A549 (cell line): ENCODE results near the gene HLCS. TPM values are rescaled to one million over a fixed set of nuclear protein-coding genes. Genes with fewer than 3 reads are reported as not detected.

ENCODE experiments used
- ATAC-seq, 2 experiments: fragments of 200-7000 bp in 1 of 2; fragments of >200 bp in 1 of 2; cut with Nextera tagmentation in 1 of 2; cut with Tn5 transposase in 1 of 2; 3 replicates each; pipeline versions ENCODE4 v1.8.0 to v1.9.1; 2018 to 2020; ENCODE audit warnings: mild to moderate bottlenecking in 1 of 2, moderate library complexity in 1 of 2
- CTCF ChIA-PET: fragments of 300-600 bp; sonication (Branson Sonifier 250); formaldehyde crosslinking; extraction: SDS; loops from one replicate; lab custom pipeline; 2021; ENCODE audit warnings: antibody characterized with exemption, inconsistent platforms; lab: Yijun Ruan, JAX
- POLR2A ChIA-PET: fragments of 350-600 bp; formaldehyde crosslinking; extraction: SDS; loops from one replicate; lab custom pipeline; 2021; ENCODE audit warnings: antibody characterized with exemption, inconsistent platforms; lab: Yijun Ruan, JAX
- DNase-seq, 2 experiments: peaks; one replicate each; pipeline versions ENCODE4 v3.0.0 to v3.0.0-alpha.2; 2011 to 2016; ENCODE audit warnings: low read depth in 1 of 2, low spot score in 1 of 2
- FAIRE-seq: peaks from 2 replicates; lab custom pipeline; 2011; peaks lifted over from hg19 to GRCh38; lab: Jason Lieb, UNC
- H3K27ac ChIP-seq, 2 experiments: fragments of >200 bp; sonication (Bioruptor Twin); formaldehyde crosslinking; 3 replicates each; pipeline ENCODE4 v1.5.1; 2016 to 2017
- H3K4me1 ChIP-seq: fragments of >200 bp; sonication (Bioruptor Twin); formaldehyde crosslinking; 3 replicates; pipeline ENCODE4 v1.6.1; 2016
- H3K4me2 ChIP-seq: fragments of >200 bp; sonication (Bioruptor Twin); formaldehyde crosslinking; 3 replicates; pipeline ENCODE4 v1.6.1; 2016
- H3K4me3 ChIP-seq: fragments of >200 bp; sonication (Bioruptor Twin); formaldehyde crosslinking; 3 replicates; pipeline ENCODE4 v1.5.1; 2016
- H3K9me3 ChIP-seq: fragments of >200 bp; sonication (Bioruptor Twin); formaldehyde crosslinking; 3 replicates; pipeline ENCODE4 v1.6.1; 2016
- BHLHE40 ChIP-seq: IDR thresholded peaks from 2 replicates; pipeline ENCODE4 v1.6.1; 2012; ENCODE audit warnings: low read depth, low read length, inconsistent platforms
- CHD2 ChIP-seq: fragments of 150-350 bp; IDR thresholded peaks from 2 replicates; pipeline ENCODE4 v1.6.1; 2014; ENCODE audit warnings: low read length; ENCODE audit not compliant: partially characterized antibody
- FOSB ChIP-seq: fragments of 250-450 bp; sonication (Bioruptor Pico); IDR thresholded peaks from 2 replicates; pipeline ENCODE4 v1.5.0; 2020; ENCODE audit warnings: mild to moderate bottlenecking, moderate library complexity
- FOXS1 ChIP-seq: fragments of 250-450 bp; sonication (Bioruptor Pico); IDR thresholded peaks from 2 replicates; pipeline ENCODE4 v1.5.0; 2020; ENCODE audit warnings: mild to moderate bottlenecking, moderate library complexity
- GATA3 ChIP-seq: IDR thresholded peaks from 2 replicates; pipeline ENCODE4 v1.6.1; 2012; ENCODE audit warnings: borderline replicate concordance
- HDAC2 ChIP-seq: fragments of 200-600 bp; sonication (generic); IDR thresholded peaks from 2 replicates; pipeline ENCODE4 v1.6.1; 2016
- HEYL ChIP-seq: fragments of 250-450 bp; sonication (Bioruptor Pico); IDR thresholded peaks from 2 replicates; pipeline ENCODE4 v1.8.0; 2021; ENCODE audit warnings: mild to moderate bottlenecking, moderate library complexity
- HOXA7 ChIP-seq: fragments of 250-450 bp; sonication (Bioruptor Pico); IDR thresholded peaks from 2 replicates; pipeline ENCODE4 v1.5.0; 2020; ENCODE audit warnings: mild to moderate bottlenecking, moderate library complexity
- HOXB13 ChIP-seq: fragments of 250-450 bp; sonication (Bioruptor Pico); IDR thresholded peaks from 2 replicates; pipeline ENCODE4 v1.5.0; 2020; ENCODE audit warnings: low read depth, mild to moderate bottlenecking, moderate library complexity
- JUN ChIP-seq, 2 experiments: fragments of >200 bp; sonication (Bioruptor Twin); formaldehyde crosslinking; IDR thresholded peaks; 2 replicates in 1 of 2; 3 replicates in 1 of 2; pipeline ENCODE4 v1.6.1; 2016 to 2017
- KDM1A ChIP-seq: fragments of 200-600 bp; sonication (generic); IDR thresholded peaks from 2 replicates; pipeline ENCODE4 v1.6.1; 2016; ENCODE audit warnings: low read depth, mild to moderate bottlenecking
- MAZ ChIP-seq: fragments of 150-350 bp; IDR thresholded peaks from 2 replicates; pipeline ENCODE4 v1.6.1; 2014; ENCODE audit warnings: antibody characterized with exemption, low read depth, low read length, borderline replicate concordance
- NPAS2 ChIP-seq: fragments of 250-450 bp; sonication (Bioruptor Pico); IDR thresholded peaks from 2 replicates; pipeline ENCODE4 v1.8.0; 2022; ENCODE audit warnings: mild to moderate bottlenecking, moderate library complexity, borderline replicate concordance
- NR3C1 ChIP-seq: fragments of >200 bp; sonication (Bioruptor Twin); formaldehyde crosslinking; IDR thresholded peaks from 3 replicates; pipeline ENCODE4 v1.6.1; 2017
- POLR2AphosphoS2 ChIP-seq: conservative IDR thresholded peaks from 2 replicates; pipeline ENCODE4 v1.6.1; 2012; ENCODE audit warnings: low read length, improper control_type of control experiment, inconsistent platforms
- RAD21 ChIP-seq, 2 experiments: fragments of >200 bp in 1 of 2; sonication (Bioruptor Twin) in 1 of 2; formaldehyde crosslinking in 1 of 2; IDR thresholded peaks in 1 of 2; conservative IDR thresholded peaks in 1 of 2; 2 replicates in 1 of 2; 3 replicates in 1 of 2; pipeline ENCODE4 v1.6.1; 2012 to 2018; ENCODE audit warnings: inconsistent platforms in 1 of 2
- RARB ChIP-seq: fragments of 250-450 bp; sonication (Bioruptor Pico); IDR thresholded peaks from 2 replicates; pipeline ENCODE4 v1.8.0; 2021; ENCODE audit warnings: mild to moderate bottlenecking, moderate library complexity
- RCOR1 ChIP-seq: fragments of 150-350 bp; IDR thresholded peaks from 2 replicates; pipeline ENCODE4 v1.6.1; 2014; ENCODE audit warnings: antibody characterized with exemption, low read length, low read depth
- RNF2 ChIP-seq: fragments of 200-600 bp; sonication (generic); IDR thresholded peaks from 2 replicates; pipeline ENCODE4 v1.6.1; 2016; ENCODE audit warnings: low read depth, mild to moderate bottlenecking, antibody characterized with exemption, moderate library complexity, borderline replicate concordance
- SMC3 ChIP-seq: fragments of >200 bp; sonication (Bioruptor Twin); formaldehyde crosslinking; IDR thresholded peaks from 3 replicates; pipeline ENCODE4 v1.6.1; 2018; ENCODE audit warnings: inconsistent platforms
- SREBF2 ChIP-seq: fragments of 450-650 bp; IDR thresholded peaks from 2 replicates; pipeline ENCODE4 v1.6.1; 2014; ENCODE audit warnings: mild to moderate bottlenecking, moderate library complexity
- TP53 ChIP-seq: fragments of 250-450 bp; sonication (Bioruptor Pico); IDR thresholded peaks from 2 replicates; pipeline ENCODE4 v1.5.0; 2021; ENCODE audit warnings: mild to moderate bottlenecking, moderate library complexity
- WGBS: methylation state at CpG from one replicate; pipeline ENCODE4 v1.1.6; 2017; ENCODE audit errors: missing lambda C conversion rate; 5-methylcytosine and 5-hydroxymethylcytosine counted together
- polyA plus RNA-seq, 4 experiments: library from polyadenylated mRNA; depleted of rRNA in 3 of 4; stranded (reverse); fragments of >200 nt; fragmentation: RNase III in 1 of 4; extraction: RNeasy Plus Mini Kit Qiagen cat#74134 plus additional on column Dnase treatment in 1 of 4; gene quantifications; 2 replicates in 3 of 4; 3 replicates in 1 of 4; pipeline ENCODE4 v1.2.3, GENCODE V29; 2011 to 2017
- TF ChIP-seq, protein P1 (sequence below): fragments of >200 bp; sonication (Bioruptor Twin); formaldehyde crosslinking; IDR thresholded peaks from 3 replicates; pipeline ENCODE4 v1.6.1; 2016
- TF ChIP-seq, protein P2 (sequence below): fragments of 450-650 bp; IDR thresholded peaks from 2 replicates; pipeline ENCODE4 v1.6.1; 2014; ENCODE audit warnings: antibody characterized with exemption
- TF ChIP-seq, protein P3 (sequence below): fragments of >200 bp; sonication (Bioruptor Twin); formaldehyde crosslinking; IDR thresholded peaks from 3 replicates; pipeline ENCODE4 v1.5.1; 2016
- TF ChIP-seq, protein P4 (sequence below): IDR thresholded peaks from 2 replicates; pipeline ENCODE4 v1.6.1; 2012; ENCODE audit warnings: low read depth, borderline replicate concordance
- TF ChIP-seq, protein P5 (sequence below): fragments of >200 bp; sonication (Bioruptor Twin); formaldehyde crosslinking; IDR thresholded peaks from 2 replicates; pipeline ENCODE4 v1.6.1; 2016
- TF ChIP-seq, protein P6 (sequence below): IDR thresholded peaks from 2 replicates; pipeline ENCODE4 v1.6.1; 2012
- TF ChIP-seq, protein P7 (sequence below): fragments of 150-350 bp; IDR thresholded peaks from 2 replicates; pipeline ENCODE4 v1.6.1; 2014; ENCODE audit warnings: low read depth, mild to moderate bottlenecking, low read length
- TF ChIP-seq, protein P8 (sequence below): fragments of 250-450 bp; sonication (Bioruptor Pico); IDR thresholded peaks from 2 replicates; pipeline ENCODE4 v1.5.0; 2020; ENCODE audit warnings: low read depth, mild to moderate bottlenecking, moderate library complexity

The HLCS gene
- polyA plus RNA-seq, 2 of the 4 experiments (the other 2 are of a cell fraction): 8.4 to 24.3 TPM

DNA sequence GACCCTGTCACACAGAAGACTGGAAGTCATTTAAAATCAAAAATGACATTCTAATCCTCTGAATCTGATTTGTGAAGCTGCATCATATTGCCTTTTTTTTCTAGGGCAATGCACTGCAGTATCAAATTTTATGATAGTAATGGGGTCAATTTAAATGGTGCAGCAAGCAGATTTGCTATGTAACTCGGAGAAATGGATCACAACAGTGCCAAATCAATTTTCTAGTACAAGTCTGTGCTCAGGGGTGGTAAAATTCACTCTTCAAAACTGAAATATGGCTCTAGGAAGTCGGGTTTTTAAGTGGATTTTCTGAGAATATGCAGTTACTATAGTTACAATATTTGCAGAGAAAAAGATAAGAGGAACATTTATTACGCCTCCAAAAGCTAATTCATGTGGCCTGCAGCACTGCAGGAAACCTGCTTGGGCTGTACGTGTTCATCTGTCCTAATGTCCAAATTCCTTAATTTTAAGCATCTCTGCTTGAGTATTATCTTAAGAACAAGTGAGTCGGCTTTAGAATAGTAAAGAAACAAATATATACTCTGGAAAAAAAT is 31.5 kb downstream of the HLCS start:
- CTCF ChIA-PET: interaction anchor here (0.6 to 1.4 kb wide), 3 partner anchors 7 to 510 kb away, joined by 3 to 5 read pairs (median 3); no protein-coding TSS in a partner anchor
- ATAC-seq (no peak), FAIRE-seq (no peak), DNase-seq (no peak)
- no peaks in the 10 kb centered on the region for H3K9me3 ChIP-seq
- H3K27ac ChIP-seq: no peak overlapping the region
- no peak overlapping the region for H3K4me2 ChIP-seq
- peaks cover 1% of the 10 kb centered on the region; the same call in 2 of the 3 replicates for H3K4me1 ChIP-seq
- POLR2A ChIA-PET: no interaction called here
- TF ChIP-seq, protein P1, sequence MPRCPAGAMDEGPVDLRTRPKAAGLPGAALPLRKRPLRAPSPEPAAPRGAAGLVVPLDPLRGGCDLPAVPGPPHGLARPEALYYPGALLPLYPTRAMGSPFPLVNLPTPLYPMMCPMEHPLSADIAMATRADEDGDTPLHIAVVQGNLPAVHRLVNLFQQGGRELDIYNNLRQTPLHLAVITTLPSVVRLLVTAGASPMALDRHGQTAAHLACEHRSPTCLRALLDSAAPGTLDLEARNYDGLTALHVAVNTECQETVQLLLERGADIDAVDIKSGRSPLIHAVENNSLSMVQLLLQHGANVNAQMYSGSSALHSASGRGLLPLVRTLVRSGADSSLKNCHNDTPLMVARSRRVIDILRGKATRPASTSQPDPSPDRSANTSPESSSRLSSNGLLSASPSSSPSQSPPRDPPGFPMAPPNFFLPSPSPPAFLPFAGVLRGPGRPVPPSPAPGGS: no peak
- TF ChIP-seq RCOR1: no peak
- TF ChIP-seq RNF2: no peak
- TF ChIP-seq HOXA7: no peak
- TF ChIP-seq GATA3: no peak
- TF ChIP-seq, protein P2, sequence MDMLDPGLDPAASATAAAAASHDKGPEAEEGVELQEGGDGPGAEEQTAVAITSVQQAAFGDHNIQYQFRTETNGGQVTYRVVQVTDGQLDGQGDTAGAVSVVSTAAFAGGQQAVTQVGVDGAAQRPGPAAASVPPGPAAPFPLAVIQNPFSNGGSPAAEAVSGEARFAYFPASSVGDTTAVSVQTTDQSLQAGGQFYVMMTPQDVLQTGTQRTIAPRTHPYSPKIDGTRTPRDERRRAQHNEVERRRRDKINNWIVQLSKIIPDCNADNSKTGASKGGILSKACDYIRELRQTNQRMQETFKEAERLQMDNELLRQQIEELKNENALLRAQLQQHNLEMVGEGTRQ: no peak
- no peak for TF ChIP-seq NR3C1
- no peak for TF ChIP-seq RARB (CRISPR knock-in tag)
- TF ChIP-seq BHLHE40: no peak
- TF ChIP-seq FOXS1 (CRISPR knock-in tag): no peak
- TF ChIP-seq HEYL (CRISPR knock-in tag): no peak
- TF ChIP-seq, protein P3, sequence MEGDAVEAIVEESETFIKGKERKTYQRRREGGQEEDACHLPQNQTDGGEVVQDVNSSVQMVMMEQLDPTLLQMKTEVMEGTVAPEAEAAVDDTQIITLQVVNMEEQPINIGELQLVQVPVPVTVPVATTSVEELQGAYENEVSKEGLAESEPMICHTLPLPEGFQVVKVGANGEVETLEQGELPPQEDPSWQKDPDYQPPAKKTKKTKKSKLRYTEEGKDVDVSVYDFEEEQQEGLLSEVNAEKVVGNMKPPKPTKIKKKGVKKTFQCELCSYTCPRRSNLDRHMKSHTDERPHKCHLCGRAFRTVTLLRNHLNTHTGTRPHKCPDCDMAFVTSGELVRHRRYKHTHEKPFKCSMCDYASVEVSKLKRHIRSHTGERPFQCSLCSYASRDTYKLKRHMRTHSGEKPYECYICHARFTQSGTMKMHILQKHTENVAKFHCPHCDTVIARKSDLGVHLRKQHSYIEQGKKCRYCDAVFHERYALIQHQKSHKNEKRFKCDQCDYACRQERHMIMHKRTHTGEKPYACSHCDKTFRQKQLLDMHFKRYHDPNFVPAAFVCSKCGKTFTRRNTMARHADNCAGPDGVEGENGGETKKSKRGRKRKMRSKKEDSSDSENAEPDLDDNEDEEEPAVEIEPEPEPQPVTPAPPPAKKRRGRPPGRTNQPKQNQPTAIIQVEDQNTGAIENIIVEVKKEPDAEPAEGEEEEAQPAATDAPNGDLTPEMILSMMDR: no peak
- TF ChIP-seq KDM1A: no peak
- no peak for TF ChIP-seq CHD2
- no peak for TF ChIP-seq TP53
- no peak for TF ChIP-seq FOSB (CRISPR knock-in tag)
- TF ChIP-seq, protein P4, sequence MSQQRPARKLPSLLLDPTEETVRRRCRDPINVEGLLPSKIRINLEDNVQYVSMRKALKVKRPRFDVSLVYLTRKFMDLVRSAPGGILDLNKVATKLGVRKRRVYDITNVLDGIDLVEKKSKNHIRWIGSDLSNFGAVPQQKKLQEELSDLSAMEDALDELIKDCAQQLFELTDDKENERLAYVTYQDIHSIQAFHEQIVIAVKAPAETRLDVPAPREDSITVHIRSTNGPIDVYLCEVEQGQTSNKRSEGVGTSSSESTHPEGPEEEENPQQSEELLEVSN: no peak
- no peak for TF ChIP-seq MAZ
- no peak for TF ChIP-seq HOXB13 (CRISPR knock-in tag)
- 46% methylated on average over 5 of the region's 5 CpGs for WGBS
- no peak overlapping the region for H3K4me3 ChIP-seq

DNA sequence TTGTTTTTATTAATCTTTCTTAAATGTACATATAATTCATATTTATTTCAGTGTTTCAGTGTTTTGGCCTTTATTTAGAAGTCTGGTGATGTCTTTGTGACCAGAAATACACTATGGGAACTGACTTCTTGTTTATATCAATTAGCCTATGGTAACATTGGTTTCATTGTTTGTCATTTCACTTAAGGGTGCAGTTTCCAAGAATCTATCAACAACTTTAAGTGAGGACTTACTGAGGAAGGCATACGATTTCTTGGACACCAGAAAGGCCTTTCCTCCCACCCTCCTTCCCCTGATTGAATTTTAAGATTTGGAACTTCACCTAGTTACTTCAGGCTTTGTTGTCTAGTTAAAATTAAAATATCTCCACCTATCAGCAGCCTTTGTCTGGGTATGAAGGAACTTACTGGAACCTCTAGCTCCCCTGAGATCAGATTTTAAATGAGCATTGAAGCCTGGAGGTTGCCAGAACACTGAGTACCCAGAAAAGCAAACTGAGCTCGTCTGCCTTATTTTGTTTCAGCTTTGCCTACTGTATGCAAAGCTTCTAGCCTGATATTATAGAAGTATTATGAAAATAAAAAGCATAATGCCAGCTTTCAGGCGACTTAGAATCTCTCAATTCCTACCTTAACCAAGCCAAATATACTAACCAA is 34.2 kb downstream of the HLCS start:
- ChIA-PET CTCF (interaction anchor here (2.1 kb wide), 1 partner anchor 302 kb away, joined by 7 read pairs; no protein-coding TSS in a partner anchor), POLR2A (interaction anchor here (0.5 to 0.7 kb wide), 2 partner anchors 270 to 603 kb away, joined by 3 read pairs; no protein-coding TSS in a partner anchor)
- H3K4me1 ChIP-seq: peaks cover 27% of the 10 kb centered on the region
- no peaks in the 10 kb centered on the region for H3K9me3 ChIP-seq
- FAIRE-seq (no peak), DNase-seq (no peak), ATAC-seq (no peak)
- 86% methylated on average over 3 of the region's 3 CpGs for WGBS
- H3K4me3 ChIP-seq: no peak overlapping the region
- no peak overlapping the region for H3K4me2 ChIP-seq
- no peak overlapping the region for H3K27ac ChIP-seq
- TF ChIP-seq, protein P5, sequence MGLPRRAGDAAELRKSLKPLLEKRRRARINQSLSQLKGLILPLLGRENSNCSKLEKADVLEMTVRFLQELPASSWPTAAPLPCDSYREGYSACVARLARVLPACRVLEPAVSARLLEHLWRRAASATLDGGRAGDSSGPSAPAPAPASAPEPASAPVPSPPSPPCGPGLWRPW: no peak
- TF ChIP-seq JUN (IDR thresholded peaks at IDR 0.05): no peak
- TF ChIP-seq CHD2: no peak
- no peak for TF ChIP-seq POLR2AphosphoS2
- TF ChIP-seq SMC3: no peak
- TF ChIP-seq NPAS2 (CRISPR knock-in tag): no peak
- TF ChIP-seq HDAC2: no peak
- TF ChIP-seq RAD21 (conservative IDR thresholded peaks at IDR 0.05 in 1 of 2, IDR thresholded peaks at IDR 0.05 in 1 of 2): no peak
- TF ChIP-seq, protein P6, sequence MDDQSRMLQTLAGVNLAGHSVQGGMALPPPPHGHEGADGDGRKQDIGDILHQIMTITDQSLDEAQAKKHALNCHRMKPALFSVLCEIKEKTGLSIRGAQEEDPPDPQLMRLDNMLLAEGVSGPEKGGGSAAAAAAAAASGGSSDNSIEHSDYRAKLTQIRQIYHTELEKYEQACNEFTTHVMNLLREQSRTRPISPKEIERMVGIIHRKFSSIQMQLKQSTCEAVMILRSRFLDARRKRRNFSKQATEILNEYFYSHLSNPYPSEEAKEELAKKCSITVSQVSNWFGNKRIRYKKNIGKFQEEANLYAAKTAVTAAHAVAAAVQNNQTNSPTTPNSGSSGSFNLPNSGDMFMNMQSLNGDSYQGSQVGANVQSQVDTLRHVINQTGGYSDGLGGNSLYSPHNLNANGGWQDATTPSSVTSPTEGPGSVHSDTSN: no peak
- TF ChIP-seq, protein P7, sequence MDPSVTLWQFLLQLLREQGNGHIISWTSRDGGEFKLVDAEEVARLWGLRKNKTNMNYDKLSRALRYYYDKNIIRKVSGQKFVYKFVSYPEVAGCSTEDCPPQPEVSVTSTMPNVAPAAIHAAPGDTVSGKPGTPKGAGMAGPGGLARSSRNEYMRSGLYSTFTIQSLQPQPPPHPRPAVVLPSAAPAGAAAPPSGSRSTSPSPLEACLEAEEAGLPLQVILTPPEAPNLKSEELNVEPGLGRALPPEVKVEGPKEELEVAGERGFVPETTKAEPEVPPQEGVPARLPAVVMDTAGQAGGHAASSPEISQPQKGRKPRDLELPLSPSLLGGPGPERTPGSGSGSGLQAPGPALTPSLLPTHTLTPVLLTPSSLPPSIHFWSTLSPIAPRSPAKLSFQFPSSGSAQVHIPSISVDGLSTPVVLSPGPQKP: no peak
- TF ChIP-seq, protein P8, sequence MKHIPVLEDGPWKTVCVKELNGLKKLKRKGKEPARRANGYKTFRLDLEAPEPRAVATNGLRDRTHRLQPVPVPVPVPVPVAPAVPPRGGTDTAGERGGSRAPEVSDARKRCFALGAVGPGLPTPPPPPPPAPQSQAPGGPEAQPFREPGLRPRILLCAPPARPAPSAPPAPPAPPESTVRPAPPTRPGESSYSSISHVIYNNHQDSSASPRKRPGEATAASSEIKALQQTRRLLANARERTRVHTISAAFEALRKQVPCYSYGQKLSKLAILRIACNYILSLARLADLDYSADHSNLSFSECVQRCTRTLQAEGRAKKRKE: no peak
- no peak for TF ChIP-seq SREBF2
